Lower lobe of right lung (tissue), 2 donors: ENCODE data around the gene ARHGAP10. TPM values are rescaled to one million over a fixed set of nuclear protein-coding genes. Genes with fewer than 3 reads are reported as not detected.
A peak's percentile ranks its signal among the peaks of the same experiment; 100 is the strongest.

Experiments
- ATAC-seq, 2 donors: fragments of 200-7000 bp; cut with Tn5 transposase; one replicate each; pipeline ENCODE4 v1.9.1; 2020 to 2022; ENCODE audit warnings: mild to moderate bottlenecking in 2 of 2, moderate library complexity in 2 of 2
- DNase-seq: peaks from one replicate; pipeline ENCODE4 v3.0.0-alpha.2; 2020
- H3K27ac ChIP-seq: fragments of 200-600 bp; one replicate; pipeline ENCODE4 v1.8.0; 2022
- H3K27me3 ChIP-seq: fragments of 200-600 bp; one replicate; pipeline ENCODE4 v1.8.0; 2022; ENCODE audit warnings: low read depth
- H3K36me3 ChIP-seq: fragments of 200-600 bp; one replicate; pipeline ENCODE4 v1.8.0; 2022; ENCODE audit warnings: mild to moderate bottlenecking
- H3K4me1 ChIP-seq: fragments of 200-600 bp; one replicate; pipeline ENCODE4 v1.8.0; 2022
- H3K4me3 ChIP-seq: fragments of 200-600 bp; one replicate; pipeline ENCODE4 v1.8.0; 2022; ENCODE audit warnings: mild to moderate bottlenecking
- H3K9me3 ChIP-seq: fragments of 200-600 bp; one replicate; pipeline ENCODE4 v1.8.0; 2022
- CTCF ChIP-seq: fragments of 200-600 bp; IDR thresholded peaks from one replicate; pipeline ENCODE4 v1.8.0; 2022; ENCODE audit warnings: antibody characterized with exemption, mild to moderate bottlenecking
- intact Hi-C: fragments of 100-400 bp; cut with DNase I; formaldehyde crosslinking; loops from one replicate; pipeline ENCODE4 v1.11.0; 2022
- total RNA-seq: library from RNA; stranded (reverse); fragmentation: NEBNext Ultra II Directional; extraction: Animal tissue kit (Norgen Biotek cat#: 25700); gene quantifications from one replicate; pipeline ENCODE4 v1.2.1, GENCODE V29; 2021
- donor health status: DM: no; HTN: yes; CAD: no; lungs with severe emphysema.

ARHGAP10 gene
- total RNA-seq, 1 donor from 2014 or later: 26.4 TPM

DNA sequence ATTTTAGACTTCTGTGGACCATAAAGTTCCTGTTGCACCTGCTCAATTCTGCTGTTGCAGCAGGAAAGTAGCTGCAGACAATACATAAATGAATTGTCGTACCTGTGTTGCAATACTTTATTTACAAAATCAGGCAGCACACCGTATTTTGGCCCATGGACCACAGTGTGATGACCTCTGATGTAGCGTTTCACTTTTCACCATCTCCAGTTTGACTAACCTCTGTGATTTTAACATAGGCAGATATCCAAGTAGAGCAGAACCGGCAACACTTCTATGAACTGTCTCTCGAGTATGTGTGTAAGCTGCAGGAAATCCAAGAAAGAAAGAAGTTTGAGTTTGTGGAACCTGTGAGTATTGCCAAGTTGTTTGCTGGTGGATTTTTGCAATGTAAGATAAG lies 132.7 kb downstream of the ARHGAP10 start:
- no peaks in the 10 kb centered on the region for H3K4me1 ChIP-seq
- no peak for ATAC-seq

DNA sequence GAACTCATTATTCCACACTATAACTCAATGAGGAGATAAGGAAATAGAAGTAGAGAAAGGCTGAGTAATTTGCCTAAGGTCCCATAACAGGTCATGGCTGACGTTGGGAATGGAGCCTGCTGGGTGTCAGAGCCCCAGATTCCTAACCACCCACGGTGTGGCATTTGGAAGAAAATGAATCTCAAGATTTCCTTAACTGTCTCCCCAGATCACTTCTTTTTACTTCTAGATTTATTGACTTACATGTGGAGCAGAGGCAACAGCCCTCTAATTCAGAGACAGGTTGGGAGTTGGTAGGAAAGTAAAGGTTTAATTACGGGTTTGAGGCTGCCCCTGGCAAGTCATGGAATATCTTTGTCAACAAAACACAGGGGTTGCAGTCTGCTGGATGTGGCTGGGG lies 134.0 kb downstream of the ARHGAP10 start:
- intact Hi-C loops: loop anchor here (5.0 kb wide), 1 partner anchor 159 kb away; no protein-coding TSS in a partner anchor
- DNase-seq (no peak), ATAC-seq (no peak)
- peaks cover 7% of the 10 kb centered on the region for H3K36me3 ChIP-seq
- no peaks in the 10 kb centered on the region for H3K4me1 ChIP-seq
- H3K27me3 ChIP-seq: no peaks in the 10 kb centered on the region
- no peak for TF ChIP-seq CTCF
- no peak overlapping the region for H3K27ac ChIP-seq
- H3K9me3 ChIP-seq: no peaks in the 10 kb centered on the region
- no peak overlapping the region for H3K4me3 ChIP-seq

More for the DNA sequence above, 132.7 kb downstream of the ARHGAP10 start:
- intact Hi-C loops: loop anchor here (5.0 kb wide), 1 partner anchor 157 kb away; no protein-coding TSS in a partner anchor
- TF ChIP-seq CTCF: no peak
- no peak overlapping the region for H3K4me3 ChIP-seq
- no peak for DNase-seq
- no peak overlapping the region for H3K27ac ChIP-seq
- H3K36me3 ChIP-seq: peaks cover 7% of the 10 kb centered on the region
- no peaks in the 10 kb centered on the region for H3K9me3 ChIP-seq
- no peaks in the 10 kb centered on the region for H3K27me3 ChIP-seq

DNA sequence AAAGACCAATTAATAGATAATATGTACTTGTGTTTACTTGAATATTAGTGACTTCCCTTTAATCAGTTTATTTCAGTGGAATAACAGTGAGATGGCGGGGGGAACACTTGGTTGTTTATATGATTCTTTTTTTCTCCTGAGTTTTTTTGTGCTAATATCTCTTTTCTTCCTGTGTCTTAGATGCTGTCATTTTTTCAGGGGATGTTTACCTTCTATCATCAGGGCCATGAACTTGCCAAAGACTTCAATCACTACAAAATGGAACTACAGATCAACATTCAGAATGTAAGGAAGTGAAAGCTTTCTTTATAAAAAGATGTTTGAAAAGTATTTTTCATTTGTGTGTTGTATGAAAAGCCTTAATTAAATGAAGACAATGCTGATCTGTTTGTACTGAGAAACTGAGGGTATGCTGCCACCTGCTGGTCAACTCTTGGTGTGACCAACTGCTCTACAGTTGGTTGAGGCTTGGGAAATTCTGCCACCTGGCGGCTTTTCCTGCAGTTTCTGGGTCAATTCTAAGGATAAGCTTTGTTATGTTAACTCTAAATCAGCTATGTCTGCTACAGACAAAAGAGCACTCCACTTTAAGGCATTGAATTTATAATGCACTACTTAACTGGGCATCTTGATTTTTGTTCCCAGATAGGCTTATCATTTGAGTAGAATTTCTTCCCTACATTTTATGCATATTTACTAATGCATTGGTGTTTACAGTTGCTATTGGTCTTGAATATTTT lies 134.8 kb downstream of the ARHGAP10 start:
- Histone ChIP-seq H3K27ac (no peak overlapping the region), H3K4me1 (no peaks in the 10 kb centered on the region), H3K36me3 (peaks cover 7% of the 10 kb centered on the region), H3K27me3 (no peaks in the 10 kb centered on the region), H3K4me3 (no peak overlapping the region), H3K9me3 (no peaks in the 10 kb centered on the region)
- peak; percentile 99 for TF ChIP-seq CTCF
- ATAC-seq: peak; percentile 95 to 96
- intact Hi-C loops: loop anchor here (5.0 kb wide), 1 partner anchor 159 kb away; no protein-coding TSS in a partner anchor
- DNase-seq: peak; percentile 88

GRCh38 chr4:147874109-147874508 lies 142.2 kb downstream of the ARHGAP10 start:
- TF ChIP-seq CTCF: no peak
- H3K9me3 ChIP-seq: no peaks in the 10 kb centered on the region
- no peak for ATAC-seq

DNA sequence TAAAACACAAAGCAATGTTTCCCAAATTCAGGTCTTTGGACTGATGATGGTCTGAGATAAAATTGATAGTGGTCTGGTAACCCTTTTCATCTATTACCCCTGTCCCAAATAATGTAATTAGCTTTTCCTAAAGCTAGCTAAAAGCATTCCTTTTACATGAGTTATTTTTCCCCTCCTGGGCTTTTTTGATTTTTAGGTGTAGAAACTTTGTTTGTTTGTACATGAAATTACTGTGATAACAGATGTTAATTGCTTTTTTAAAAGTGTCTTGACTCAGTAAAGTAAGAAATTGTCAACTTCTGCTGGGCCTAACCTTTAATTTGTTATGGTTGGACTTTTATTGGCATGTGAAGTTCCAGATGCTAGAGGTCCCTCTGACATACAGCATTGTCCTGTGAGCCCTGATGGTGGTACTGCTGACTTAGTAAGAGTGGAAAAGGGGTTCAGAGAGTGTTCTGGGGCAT lies 145.5 kb downstream of the ARHGAP10 start:
- no peak for ATAC-seq
- intact Hi-C loops: no loop called here
- H3K36me3 ChIP-seq: peaks cover 32% of the 10 kb centered on the region

More at GRCh38 chr4:147874109-147874508, 142.2 kb downstream of the ARHGAP10 start:
- Histone ChIP-seq H3K36me3 (peaks cover 20% of the 10 kb centered on the region), H3K27ac (no peak overlapping the region), H3K4me1 (no peaks in the 10 kb centered on the region), H3K4me3 (no peak overlapping the region), H3K27me3 (no peaks in the 10 kb centered on the region)
- intact Hi-C loops: no loop called here
- no peak for DNase-seq

More for the DNA sequence above, 145.5 kb downstream of the ARHGAP10 start:
- Histone ChIP-seq H3K4me3 (no peak overlapping the region), H3K4me1 (no peaks in the 10 kb centered on the region), H3K9me3 (no peaks in the 10 kb centered on the region), H3K27me3 (no peaks in the 10 kb centered on the region), H3K27ac (no peak overlapping the region)
- DNase-seq: no peak
- TF ChIP-seq CTCF: no peak
